GM21423 (cell line): ENCODE measurements around the gene PDE11A.
"Not testable (repeated sequence)": the region's sequence is repeated elsewhere in the genome, so short reads cannot be mapped to it uniquely, and the experiment has no call there.

Experiments used
- ATAC-seq: cut with Tn5 transposase; IDR thresholded peaks from one replicate; pipeline ENCODE4 v1.9.1; 2021; ENCODE audit warnings: mild to moderate bottlenecking, moderate library complexity; ENCODE audit not compliant: unreplicated experiment

PDE11A gene

GRCh38 chr2:178012639-178013038 is 59.9 kb downstream of the PDE11A start:
- ATAC-seq, result no peak

DNA sequence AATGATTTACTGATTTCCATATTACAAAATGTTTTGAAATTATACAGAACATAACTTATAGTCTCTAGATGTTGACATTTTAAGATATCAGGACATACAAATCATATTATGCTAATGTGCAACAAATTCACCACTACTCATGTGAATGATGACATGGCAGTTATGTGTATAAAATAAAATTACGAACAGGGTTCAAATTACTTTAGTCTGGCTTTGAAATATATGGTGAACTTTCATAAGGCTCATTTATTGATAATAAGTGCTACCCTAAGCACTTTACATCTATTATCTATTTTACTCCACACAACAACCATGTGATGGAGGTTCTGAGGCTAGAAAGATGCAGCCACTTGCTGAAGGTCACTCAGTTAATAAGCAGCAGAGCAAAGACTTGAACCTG is 62.8 kb downstream of the PDE11A start:
- no peak for ATAC-seq

DNA sequence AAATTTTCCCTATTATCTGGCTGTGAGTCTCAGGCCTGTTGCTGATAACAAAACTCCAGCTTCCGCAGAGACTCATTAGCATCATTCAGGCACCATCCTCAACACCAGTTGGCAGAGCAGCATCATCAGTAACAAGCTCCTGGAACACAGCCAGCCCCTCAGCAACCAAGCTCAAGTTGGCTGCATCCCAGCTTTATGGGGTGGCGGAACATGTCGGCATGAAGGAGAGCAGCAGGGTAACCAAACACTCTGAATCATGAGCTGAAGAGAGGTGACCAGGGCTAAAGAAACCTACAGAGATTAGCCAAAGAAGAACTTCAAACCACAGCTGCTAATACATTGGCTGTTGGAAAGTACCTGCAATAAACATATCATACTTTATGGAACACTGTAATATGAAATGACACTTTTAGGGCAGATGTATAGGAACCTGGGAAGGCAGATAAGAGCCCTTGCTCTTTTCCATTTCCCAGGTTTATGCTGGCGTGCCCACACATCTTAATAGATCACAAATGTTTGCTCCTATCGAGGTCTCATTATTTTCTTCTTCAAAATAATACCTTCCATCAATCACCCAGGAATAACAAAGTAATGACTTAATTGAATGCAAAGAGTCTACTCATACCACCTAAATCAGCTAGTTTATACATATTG is 63.8 kb downstream of the PDE11A start:
- no peak for ATAC-seq

DNA sequence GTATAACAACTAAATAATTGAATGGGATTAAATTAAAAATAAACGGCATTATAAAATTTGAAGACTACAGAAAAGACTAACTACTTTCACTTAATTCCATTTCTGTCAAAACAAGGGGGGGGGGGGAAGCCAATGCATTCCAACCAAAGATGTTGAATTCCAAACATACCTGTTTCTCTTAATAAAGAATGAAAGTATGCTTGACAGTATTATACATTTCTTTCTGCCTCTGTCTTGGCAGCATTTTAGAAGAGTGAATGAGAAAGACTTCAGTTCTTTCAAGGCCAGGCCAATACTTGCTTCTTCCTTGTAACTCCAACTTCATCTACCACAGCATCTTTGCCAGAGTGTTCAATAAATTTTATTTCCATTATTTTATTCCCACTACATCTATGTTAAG is 65.9 kb downstream of the PDE11A start:
- ATAC-seq, result no peak

DNA sequence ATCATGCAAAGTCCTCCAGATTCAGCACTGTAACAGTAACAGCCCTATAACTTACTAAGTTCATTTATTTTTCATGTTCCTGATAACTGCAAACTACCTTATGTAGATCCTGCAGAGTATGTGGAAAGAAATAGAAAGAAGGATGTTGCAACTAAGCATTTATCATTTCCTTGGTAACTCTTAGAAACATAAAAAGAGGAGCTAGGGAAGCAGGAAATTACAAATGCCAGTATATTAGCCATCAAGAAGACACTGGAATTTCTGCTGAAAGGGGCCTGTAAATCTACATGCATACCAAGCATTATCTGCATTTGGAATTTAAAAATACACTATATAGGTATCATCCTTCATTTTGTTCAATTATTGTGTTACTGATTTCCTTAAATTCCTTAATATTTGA is 66.8 kb downstream of the PDE11A start:
- ATAC-seq, result no peak

- no peak for ATAC-seq
Measured at GRCh38 chr2:178002038-178002437, 70.5 kb downstream of the PDE11A start.

- no peak for ATAC-seq
Measured at GRCh38 chr2:177998996-177999395, 73.6 kb downstream of the PDE11A start.

DNA sequence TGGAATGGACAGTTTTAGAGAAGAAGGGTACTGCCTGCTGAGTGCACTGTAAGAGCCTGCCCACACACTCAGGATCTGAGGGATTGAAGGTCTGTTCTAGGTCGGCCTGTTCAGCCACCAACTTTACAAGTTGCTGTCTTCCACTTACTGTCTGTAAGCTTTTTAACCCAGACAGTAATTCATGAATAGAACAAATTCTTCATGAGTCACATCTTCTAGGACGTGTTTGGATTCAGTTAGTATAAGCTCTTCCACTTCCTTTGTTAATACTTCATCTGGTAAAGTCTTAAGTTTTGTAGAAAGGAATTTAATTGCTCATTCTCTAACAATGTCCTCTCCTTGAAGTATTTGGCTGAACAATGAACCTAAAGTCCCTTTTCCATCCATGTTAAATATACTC is 74.6 kb downstream of the PDE11A start:
- no peak for ATAC-seq

GRCh38 chr2:177992992-177993391 is 79.6 kb downstream of the PDE11A start:
- ATAC-seq, result no peak

- ATAC-seq, result no peak
Measured at GRCh38 chr2:177989029-177989885, 83.3 kb downstream of the PDE11A start.

DNA sequence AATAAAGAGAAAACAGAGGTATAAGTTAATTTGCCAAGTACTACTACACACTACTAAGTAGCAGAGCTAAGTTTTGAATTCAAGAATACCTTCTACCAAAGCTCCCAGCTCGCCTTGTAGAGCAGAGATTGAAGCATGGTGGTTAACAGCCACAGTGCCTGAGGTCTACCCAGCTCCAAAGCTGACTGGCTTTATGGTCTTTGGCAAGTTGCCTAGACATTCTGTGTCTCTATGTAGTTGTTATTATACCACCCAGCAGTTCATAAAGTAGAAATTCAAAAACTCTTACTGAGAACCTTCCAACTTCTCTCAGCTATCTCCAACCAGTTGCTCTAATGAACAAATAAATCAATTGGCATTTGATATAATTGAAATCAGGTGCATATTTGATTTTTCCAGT is 87.8 kb downstream of the PDE11A start:
- no peak for ATAC-seq

- ATAC-seq, result peak; percentile 82
Measured at GRCh38 chr2:177983183-177983788, 89.3 kb downstream of the PDE11A start.

DNA sequence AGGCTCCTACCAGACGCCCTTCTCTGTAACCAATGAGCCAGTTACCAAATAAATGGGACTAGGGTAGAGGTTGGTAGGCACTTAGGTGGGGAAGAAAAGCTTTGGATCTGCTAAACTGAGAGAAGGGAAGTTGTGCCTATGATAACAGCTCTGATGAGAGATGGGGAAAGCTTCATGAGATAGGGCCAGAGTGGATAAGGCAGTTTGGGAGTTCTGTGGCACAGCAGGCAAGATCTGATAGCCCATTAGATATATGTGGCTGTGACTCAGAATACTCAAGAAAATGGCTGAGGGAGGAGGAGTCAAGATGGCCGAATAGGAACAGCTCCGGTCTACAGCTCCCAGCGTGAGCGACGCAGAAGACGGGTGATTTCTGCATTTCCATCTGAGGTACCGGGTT is 99.8 kb downstream of the PDE11A start:
- no peak for ATAC-seq

- no peak for ATAC-seq
Measured at GRCh38 chr2:177972123-177972522, 100.5 kb downstream of the PDE11A start.

DNA sequence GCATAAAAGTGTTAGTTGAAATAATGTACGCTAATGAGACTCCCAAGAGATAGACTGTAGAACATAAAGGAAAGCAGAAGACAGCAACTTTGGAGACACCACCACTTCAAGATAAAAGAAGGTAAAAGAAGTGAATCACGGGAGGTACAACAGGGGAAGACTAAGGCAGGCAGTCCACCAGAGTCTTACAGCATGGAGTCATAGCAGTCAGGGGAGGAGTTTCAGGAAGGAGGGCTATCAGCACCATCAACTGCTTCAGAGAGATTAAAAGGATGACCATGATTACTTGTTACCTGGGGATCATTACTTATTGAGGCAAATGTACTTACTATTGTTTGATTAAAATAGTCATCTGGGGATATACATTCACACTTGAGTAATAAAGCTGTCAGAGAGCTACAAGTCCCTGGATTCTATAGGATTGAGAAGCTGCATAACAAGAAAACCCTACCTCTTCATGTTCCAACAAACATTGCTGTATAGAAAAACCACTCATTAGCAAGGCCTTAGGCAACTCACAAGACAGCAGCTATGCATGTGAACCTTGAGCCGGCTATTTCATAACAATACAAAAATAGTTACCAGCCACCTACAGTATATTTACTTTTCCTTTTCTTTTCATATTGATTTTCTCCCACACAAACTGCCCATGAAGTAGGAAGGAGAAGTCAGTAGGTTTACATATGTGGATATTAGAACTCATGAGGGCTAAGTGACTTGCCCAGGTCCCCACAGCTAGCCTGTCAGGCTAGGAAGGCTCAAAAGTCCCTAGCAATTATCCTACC is 101.7 kb downstream of the PDE11A start:
- no peak for ATAC-seq

DNA sequence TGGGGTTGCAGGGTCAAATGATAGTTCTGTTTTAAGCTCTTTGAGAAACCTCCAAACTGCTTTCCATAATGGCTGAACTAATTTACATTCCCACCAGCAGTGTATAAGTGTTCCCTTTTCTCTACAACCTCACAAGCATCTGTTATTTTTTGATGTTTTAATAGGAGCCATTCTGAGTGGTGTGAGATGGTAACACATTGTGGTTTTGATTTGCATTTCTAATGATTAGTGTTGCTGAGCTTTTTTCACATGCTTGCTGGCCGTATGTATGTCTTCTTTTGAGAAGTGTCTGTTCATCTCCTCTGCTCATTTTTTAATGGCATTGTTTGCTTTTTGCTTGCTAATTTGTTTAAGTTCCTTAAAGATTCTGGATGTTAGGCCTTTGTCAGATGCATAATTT is 107.7 kb downstream of the PDE11A start:
- ATAC-seq, result no peak

GRCh38 chr2:177952151-177952550 is 120.4 kb downstream of the PDE11A start:
- ATAC-seq, result no peak

- ATAC-seq, result not testable (repeated sequence)
Measured at GRCh38 chr2:177947598-177947997, 125.0 kb downstream of the PDE11A start.

- not testable (repeated sequence) for ATAC-seq
Measured at GRCh38 chr2:177944530-177944929, 128.0 kb downstream of the PDE11A start.

DNA sequence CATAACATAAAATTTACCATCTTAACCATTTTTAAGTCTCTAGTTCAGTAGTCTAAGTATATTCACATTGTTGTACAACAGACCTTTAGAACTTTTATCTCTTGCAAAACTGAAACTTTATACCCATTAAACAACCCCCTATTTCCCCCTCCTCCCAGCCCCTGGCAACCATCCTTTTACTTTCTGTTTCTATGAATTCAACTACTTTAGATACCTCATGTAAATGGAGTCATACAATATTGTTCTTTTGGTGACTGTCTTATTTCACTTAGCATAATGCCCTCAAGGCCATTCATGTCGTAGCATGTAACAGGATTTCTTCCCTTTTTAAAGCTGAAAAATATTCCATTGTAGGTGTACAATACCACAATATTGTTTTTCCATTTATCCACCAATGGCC is 129.8 kb downstream of the PDE11A start:
- ATAC-seq, result no peak

- no peak for ATAC-seq
Measured at GRCh38 chr2:177939211-177939610, 133.4 kb downstream of the PDE11A start.
